AG10803 (cell line): ENCODE results near the gene PILRA.
"Not testable (repeated sequence)": the region's sequence is repeated elsewhere in the genome, so short reads cannot be mapped to it uniquely, and the experiment has no call there.

Experiments
- DNase-seq: peaks from one replicate; pipeline ENCODE4 v3.0.0; 2010; ENCODE audit warnings: low read depth
- H3K4me3 ChIP-seq: 2 replicates; pipeline ENCODE4 v1.5.1; 2011; ENCODE audit warnings: mild to moderate bottlenecking, low read length, control low read depth
- CTCF ChIP-seq: conservative IDR thresholded peaks from 2 replicates; pipeline ENCODE4 v1.5.1; 2011; ENCODE audit warnings: mild to moderate bottlenecking, low read length, control low read depth, inconsistent platforms

The PILRA gene

DNA sequence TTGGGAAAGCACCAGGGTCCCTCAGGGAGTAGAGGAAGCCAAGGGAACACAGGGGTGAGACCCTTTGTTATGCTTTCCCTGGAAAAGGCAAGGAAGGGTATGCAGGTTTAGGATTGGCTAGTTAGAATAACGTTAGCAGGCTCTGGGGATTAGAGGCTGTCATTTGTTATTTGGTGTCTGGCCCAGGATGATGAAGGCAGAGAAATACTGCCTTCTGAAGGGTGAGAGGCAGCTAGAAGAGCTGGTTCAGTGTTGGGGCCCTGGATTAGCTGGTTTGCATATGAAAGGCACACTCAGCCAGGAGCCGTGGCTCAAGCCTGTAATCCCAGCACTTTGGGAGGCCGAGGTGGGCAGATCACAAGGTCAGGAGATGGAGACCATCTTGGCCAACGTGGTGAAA, 3.0 kb upstream of the PILRA start:
- no peak overlapping the region for H3K4me3 ChIP-seq
- DNase-seq: no peak

DNA sequence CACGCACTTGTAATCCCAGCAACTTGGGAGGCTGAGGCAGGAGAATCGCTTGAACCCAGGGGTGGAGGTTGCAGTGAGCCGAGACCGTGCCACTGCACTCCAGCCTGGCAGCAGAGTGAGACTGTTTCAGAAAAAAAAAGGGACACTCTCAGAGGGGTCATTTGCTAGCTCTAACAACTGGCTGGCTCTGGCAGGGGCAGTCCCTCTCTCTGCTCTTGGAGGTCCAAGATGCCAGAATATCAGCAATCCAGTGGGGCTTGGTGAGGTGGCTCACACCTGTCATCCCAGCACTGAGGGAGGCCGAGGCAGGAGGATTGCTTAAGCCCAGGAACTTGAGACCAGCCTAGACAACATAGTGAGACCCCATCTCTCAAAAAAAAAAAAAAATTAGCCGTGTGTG, 2.5 kb upstream of the PILRA start:
- TF ChIP-seq CTCF: no peak

More for the DNA sequence above, 3.0 kb upstream of the PILRA start:
- TF ChIP-seq CTCF: no peak

GRCh38 chr7:100371561-100372171, 1.6 kb upstream of the PILRA start:
- no peak for DNase-seq
- TF ChIP-seq CTCF: no peak
- H3K4me3 ChIP-seq: no peak overlapping the region

More for the DNA sequence above, 2.5 kb upstream of the PILRA start:
- no peak for DNase-seq
- no peak overlapping the region for H3K4me3 ChIP-seq

- TF ChIP-seq CTCF: no peak
- peak; percentile 66 for DNase-seq
- no peak overlapping the region for H3K4me3 ChIP-seq
These were observed 1.0 kb upstream of the PILRA start for GRCh38 chr7:100372256-100372655.

GRCh38 chr7:100372694-100373093, 593 bp upstream of the PILRA start:
- no peak overlapping the region for H3K4me3 ChIP-seq
- TF ChIP-seq CTCF: no peak
- no peak for DNase-seq

DNA sequence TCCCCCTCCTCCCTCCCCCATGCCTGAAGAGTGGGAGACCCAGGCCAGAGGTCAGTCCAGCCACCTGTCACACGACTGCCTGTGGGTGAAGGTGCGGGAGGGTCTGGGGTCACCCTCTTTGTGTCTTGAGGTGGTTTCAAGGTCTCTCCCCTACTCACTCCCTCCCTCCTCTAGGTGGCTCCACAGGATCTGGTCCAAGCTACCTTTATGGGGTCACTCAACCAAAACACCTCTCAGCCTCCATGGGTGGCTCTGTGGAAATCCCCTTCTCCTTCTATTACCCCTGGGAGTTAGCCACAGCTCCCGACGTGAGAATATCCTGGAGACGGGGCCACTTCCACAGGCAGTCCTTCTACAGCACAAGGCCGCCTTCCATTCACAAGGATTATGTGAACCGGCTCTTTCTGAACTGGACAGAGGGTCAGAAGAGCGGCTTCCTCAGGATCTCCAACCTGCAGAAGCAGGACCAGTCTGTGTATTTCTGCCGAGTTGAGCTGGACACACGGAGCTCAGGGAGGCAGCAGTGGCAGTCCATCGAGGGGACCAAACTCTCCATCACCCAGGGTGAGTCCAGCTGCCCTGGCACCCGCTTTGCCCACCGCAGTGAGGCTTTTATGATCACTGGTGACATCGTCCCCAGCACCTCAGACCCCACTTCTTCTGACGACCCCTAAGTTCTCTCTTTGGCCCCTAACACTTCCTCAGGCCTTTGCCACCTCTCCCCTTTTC, 747 bp downstream of the PILRA start:
- DNase-seq, H3K4me3 ChIP-seq: not testable (repeated sequence)

- no peak overlapping the region for H3K4me3 ChIP-seq
- no peak for DNase-seq
- TF ChIP-seq CTCF: no peak
These were observed 1.3 kb downstream of the PILRA start for GRCh38 chr7:100374601-100375000.
